Measurements from ENCODE around the gene ATP11A. TPM values are rescaled to one million over a fixed set of nuclear protein-coding genes. Genes with fewer than 3 reads are reported as not detected.
A peak's percentile ranks its signal among the peaks of the same experiment; 100 is the strongest.

ATP11A gene
- total and polyA plus RNA-seq, 8 donors: 9.3 to 51.0 (median 30.5) TPM

- Histone ChIP-seq H3K9me3 (no peaks in the 10 kb centered on the region), H3K36me3 (no peaks in the 10 kb centered on the region), H3K4me3 (no peak overlapping the region), H3K27ac (peak overlapping the region in 2 of 4 donors; percentile 5 to 39), H3K4me1 (peaks cover 0 to 9% (median 2%) of the 10 kb centered on the region in 3 donors), H3K27me3 (no peaks in the 10 kb centered on the region)
- peak in 3 of 6 donors; percentile 26 to 52 (median 44) for DNase-seq
- peak; percentile 66 to 78 (median 73) for ATAC-seq
- intact Hi-C loops (cut with DNase I): no loop called here
- no peak for TF ChIP-seq CTCF (IDR thresholded peaks at IDR 0.05)
- FAIRE-seq: no peak
- WGBS, 2 donors: 27 to 28% methylated on average over 18 of the region's 18 CpGs
Measured at GRCh38 chr13:112771877-112772538, 82.2 kb downstream of the ATP11A start.

GRCh38 chr13:112772539-112772909 is 82.7 kb downstream of the ATP11A start:
- Histone ChIP-seq H3K27ac (no peak overlapping the region), H3K36me3 (no peaks in the 10 kb centered on the region), H3K9me3 (no peaks in the 10 kb centered on the region), H3K4me1 (peaks cover 0 to 9% (median 2%) of the 10 kb centered on the region in 3 donors), H3K27me3 (no peaks in the 10 kb centered on the region), H3K4me3 (no peak overlapping the region)
- TF ChIP-seq CTCF (IDR thresholded peaks at IDR 0.05): no peak
- WGBS, 2 donors: 95 to 99% methylated on average over 10 of the region's 10 CpGs
- FAIRE-seq: no peak
- no peak for ATAC-seq
- no peak for DNase-seq
- intact Hi-C loops (cut with DNase I): no loop called here

- H3K27ac ChIP-seq: no peak overlapping the region
- H3K36me3 ChIP-seq: no peaks in the 10 kb centered on the region
- no peak for TF ChIP-seq CTCF (IDR thresholded peaks at IDR 0.05)
- H3K4me1 ChIP-seq: peaks cover 0 to 9% (median 2%) of the 10 kb centered on the region in 3 donors
- FAIRE-seq (no peak), DNase-seq (no peak), ATAC-seq (no peak)
- no peaks in the 10 kb centered on the region for H3K9me3 ChIP-seq
- intact Hi-C loops (cut with DNase I): no loop called here
- 96 to 99% methylated on average over 8 of the region's 8 CpGs for WGBS, 2 donors
- H3K4me3 ChIP-seq: no peak overlapping the region
- H3K27me3 ChIP-seq: no peaks in the 10 kb centered on the region
Measured at GRCh38 chr13:112772929-112773328, 83.1 kb downstream of the ATP11A start.

GRCh38 chr13:112773601-112774447 is 84.0 kb downstream of the ATP11A start:
- Histone ChIP-seq H3K4me3 (no peak overlapping the region), H3K27ac (no peak overlapping the region), H3K27me3 (no peaks in the 10 kb centered on the region), H3K36me3 (no peaks in the 10 kb centered on the region), H3K9me3 (no peaks in the 10 kb centered on the region), H3K4me1 (peaks cover 0 to 9% (median 2%) of the 10 kb centered on the region in 3 donors)
- 92 to 93% methylated on average over 25 of the region's 25 CpGs for WGBS, 2 donors
- intact Hi-C loops (cut with DNase I): no loop called here
- FAIRE-seq (no peak), DNase-seq (no peak), ATAC-seq (no peak)
- no peak for TF ChIP-seq CTCF (IDR thresholded peaks at IDR 0.05)

- no peak overlapping the region for H3K4me3 ChIP-seq
- 94 to 96% methylated on average over 7 of the region's 7 CpGs for WGBS, 2 donors
- peaks cover 0 to 9% (median 2%) of the 10 kb centered on the region in 3 donors for H3K4me1 ChIP-seq
Measured at GRCh38 chr13:112774448-112774792, 84.6 kb downstream of the ATP11A start.

More at GRCh38 chr13:112774448-112774792, 84.6 kb downstream of the ATP11A start:
- no peaks in the 10 kb centered on the region for H3K9me3 ChIP-seq
- intact Hi-C loops (cut with DNase I): no loop called here
- H3K27me3 ChIP-seq: no peaks in the 10 kb centered on the region
- no peak overlapping the region for H3K27ac ChIP-seq
- no peaks in the 10 kb centered on the region for H3K36me3 ChIP-seq
- FAIRE-seq: no peak
- TF ChIP-seq CTCF (IDR thresholded peaks at IDR 0.05): no peak
- ATAC-seq: no peak
- no peak for DNase-seq

Data from pancreas (tissue), 10 donors.